Gastroesophageal sphincter (tissue), 4 donors: ENCODE results near the gene NUP210L. TPM values are rescaled to one million over a fixed set of nuclear protein-coding genes. Genes with fewer than 3 reads are reported as not detected.
A peak's percentile ranks its signal among the peaks of the same experiment; 100 is the strongest.

ENCODE experiments used
- ATAC-seq: fragments of 150-250 bp; one replicate; pipeline ENCODE4 v1.9.1; 2016; ENCODE audit warnings: mild to moderate bottlenecking, moderate library complexity
- H3K27ac ChIP-seq, 4 donors: fragments of 200-600 bp; sonication (generic) in 3 of 4; 1 replicate in 3 of 4; 2 replicates in 1 of 4; pipeline ENCODE4 v1.5.1; 2016 to 2019
- H3K27me3 ChIP-seq: fragments of 200-600 bp; sonication (generic); one replicate; pipeline ENCODE4 v1.5.1; 2019
- H3K36me3 ChIP-seq, 2 donors: fragments of 200-600 bp; sonication (generic); one replicate each; pipeline ENCODE4 v1.5.1; 2019; ENCODE audit warnings: control low read depth in 1 of 2
- H3K4me1 ChIP-seq, 3 donors: fragments of 200-600 bp; sonication (generic); 1 replicate in 2 of 3; 2 replicates in 1 of 3; pipeline ENCODE4 v1.5.1; 2016 to 2019; ENCODE audit warnings: control low read depth in 2 of 3
- H3K4me3 ChIP-seq, 2 donors: fragments of 200-600 bp; sonication (generic); one replicate each; pipeline ENCODE4 v1.5.1; 2019; ENCODE audit warnings: mild to moderate bottlenecking in 1 of 2, moderate library complexity in 1 of 2
- H3K9me3 ChIP-seq, 3 donors: fragments of 200-600 bp; sonication (generic); one replicate each; pipeline ENCODE4 v1.5.1; 2017 to 2019; ENCODE audit warnings: control low read depth in 2 of 3
- CTCF ChIP-seq, 4 experiments: fragments of 200-600 bp in 2 of 4; fragments of 450-650 bp in 2 of 4; sonication (generic) in 1 of 4; IDR thresholded peaks; one replicate each; pipeline ENCODE4 v1.5.1; 2017 to 2019; ENCODE audit warnings: antibody characterized with exemption in 4 of 4, mild to moderate bottlenecking in 2 of 4, moderate library complexity in 2 of 4
- EP300 ChIP-seq: sonication (generic); formaldehyde crosslinking; IDR thresholded peaks from one replicate; pipeline ENCODE4 v1.6.1; 2017; ENCODE audit warnings: antibody characterized with exemption, mild to moderate bottlenecking
- POLR2A ChIP-seq, 2 donors: fragments of 450-650 bp; IDR thresholded peaks; one replicate each; pipeline ENCODE4 v1.6.1; 2017; ENCODE audit warnings: antibody characterized with exemption in 2 of 2, mild to moderate bottlenecking in 2 of 2, moderate library complexity in 1 of 2
- POLR2AphosphoS5 ChIP-seq: sonication (generic); formaldehyde crosslinking; IDR thresholded peaks from one replicate; pipeline ENCODE4 v1.6.1; 2017; ENCODE audit warnings: antibody characterized with exemption
- WGBS, 2 donors: methylation state at CpG; one replicate each; pipeline ENCODE4 v1.1.5; 2018; ENCODE audit warnings: low coverage in 1 of 2; 5-methylcytosine and 5-hydroxymethylcytosine counted together
- total RNA-seq, 4 donors: library from RNA; depleted of rRNA; stranded (reverse); fragments of >200 nt; gene quantifications; one replicate each; pipeline ENCODE4 v1.1.0, GENCODE V29; 2016

The NUP210L gene
- total RNA-seq, 4 donors from 2014 or later, result not detected

GRCh38 chr1:154191990-154192461 is 37.2 kb upstream of the NUP210L start, which contains the start of gene TPM3:
TSS of gene TPM3 (minus strand) at chr1:154192100. CDS start at chr1:154192018, 82 bp downstream.
- TF ChIP-seq CTCF (IDR thresholded peaks at IDR 0.05), result no peak
- TF ChIP-seq EP300, result no peak
- TF ChIP-seq POLR2AphosphoS5, result no peak
- TF ChIP-seq POLR2A (IDR thresholded peaks at IDR 0.05), result no peak
- peak within 1 kb of the TSS in 3 of 4 donors; percentile 26 to 58 (median 53) for H3K27ac ChIP-seq
- H3K4me1 ChIP-seq, result peaks cover 0 to 9% (median 0%) of the 10 kb centered on the region in 3 donors
- no peak within 1 kb of the TSS for H3K4me3 ChIP-seq
- no peaks in the 10 kb centered on the region for H3K36me3 ChIP-seq
- WGBS, 2 donors, result 20% methylated on average over 1 of the region's 1 CpG
- no peaks in the 10 kb centered on the region for H3K27me3 ChIP-seq
- ATAC-seq, result no peak
- no peaks in the 10 kb centered on the region for H3K9me3 ChIP-seq

- no peaks in the 10 kb centered on the region for H3K36me3 ChIP-seq
- WGBS, 2 donors, result 0% methylated on average over 1 of the region's 1 CpG; no CpG with 5 or more reads in 1 of the 2 donors
- H3K4me3 ChIP-seq, result no peak overlapping the region
- H3K27me3 ChIP-seq, result no peaks in the 10 kb centered on the region
- H3K27ac ChIP-seq, result peak overlapping the region in 3 of 4 donors; percentile 26 to 58 (median 53)
- TF ChIP-seq EP300, result no peak
- peak; percentile 61 for ATAC-seq
- H3K4me1 ChIP-seq, result peaks cover 0 to 9% (median 0%) of the 10 kb centered on the region in 3 donors
- H3K9me3 ChIP-seq, result no peaks in the 10 kb centered on the region
Measured at GRCh38 chr1:154190550-154190949, 35.7 kb upstream of the NUP210L start.

GRCh38 chr1:154186852-154187501 is 32.1 kb upstream of the NUP210L start:
- no peak for ATAC-seq
- Histone ChIP-seq H3K27me3 (no peaks in the 10 kb centered on the region), H3K9me3 (no peaks in the 10 kb centered on the region), H3K4me3 (no peak overlapping the region), H3K27ac (no peak overlapping the region), H3K4me1 (peaks cover 0 to 21% (median 0%) of the 10 kb centered on the region in 3 donors), H3K36me3 (no peaks in the 10 kb centered on the region)
- 25 to 38% methylated on average over 2 of the region's 2 CpGs for WGBS, 2 donors
- no peak for TF ChIP-seq POLR2A (IDR thresholded peaks at IDR 0.05)
- TF ChIP-seq POLR2AphosphoS5, result no peak
- no peak for TF ChIP-seq EP300
- TF ChIP-seq CTCF (IDR thresholded peaks at IDR 0.05), result no peak

GRCh38 chr1:154186177-154186576 is 31.3 kb upstream of the NUP210L start:
- H3K36me3 ChIP-seq, result no peaks in the 10 kb centered on the region
- H3K9me3 ChIP-seq, result no peaks in the 10 kb centered on the region
- peaks cover 0 to 29% (median 6%) of the 10 kb centered on the region in 3 donors for H3K4me1 ChIP-seq
- H3K27me3 ChIP-seq, result no peaks in the 10 kb centered on the region
- peak in 1 of 4 experiments; percentile 31 for TF ChIP-seq CTCF (IDR thresholded peaks at IDR 0.05)
- TF ChIP-seq EP300, result no peak
- TF ChIP-seq POLR2AphosphoS5, result no peak
- WGBS, 2 donors, result 57 to 63% methylated on average over 1 of the region's 1 CpG
- no peak for ATAC-seq
- H3K27ac ChIP-seq, result no peak overlapping the region
- H3K4me3 ChIP-seq, result no peak overlapping the region

GRCh38 chr1:154183046-154183915 is 28.4 kb upstream of the NUP210L start:
- Histone ChIP-seq H3K4me3 (peak overlapping the region; percentile 63 to 85), H3K36me3 (no peaks in the 10 kb centered on the region), H3K4me1 (peaks cover 0 to 50% (median 32%) of the 10 kb centered on the region in 3 donors), H3K9me3 (no peaks in the 10 kb centered on the region), H3K27ac (peak overlapping the region; percentile 55 to 97 (median 90)), H3K27me3 (no peaks in the 10 kb centered on the region)
- peak; percentile 97 for ATAC-seq
- WGBS, 2 donors, result 0 to 5% methylated on average over 10 to 12 of the region's 41 CpGs
- peak; percentile 96 to 97 for TF ChIP-seq POLR2A (IDR thresholded peaks at IDR 0.05)
- peak in 3 of 4 experiments; percentile 32 to 41 (median 38) for TF ChIP-seq CTCF (IDR thresholded peaks at IDR 0.05)
- TF ChIP-seq EP300, result no peak
- peak; percentile 100 for TF ChIP-seq POLR2AphosphoS5
